ENCODE results near the gene EEFSEC.
A peak's percentile ranks its signal among the peaks of the same experiment; 100 is the strongest.

The EEFSEC gene

DNA sequence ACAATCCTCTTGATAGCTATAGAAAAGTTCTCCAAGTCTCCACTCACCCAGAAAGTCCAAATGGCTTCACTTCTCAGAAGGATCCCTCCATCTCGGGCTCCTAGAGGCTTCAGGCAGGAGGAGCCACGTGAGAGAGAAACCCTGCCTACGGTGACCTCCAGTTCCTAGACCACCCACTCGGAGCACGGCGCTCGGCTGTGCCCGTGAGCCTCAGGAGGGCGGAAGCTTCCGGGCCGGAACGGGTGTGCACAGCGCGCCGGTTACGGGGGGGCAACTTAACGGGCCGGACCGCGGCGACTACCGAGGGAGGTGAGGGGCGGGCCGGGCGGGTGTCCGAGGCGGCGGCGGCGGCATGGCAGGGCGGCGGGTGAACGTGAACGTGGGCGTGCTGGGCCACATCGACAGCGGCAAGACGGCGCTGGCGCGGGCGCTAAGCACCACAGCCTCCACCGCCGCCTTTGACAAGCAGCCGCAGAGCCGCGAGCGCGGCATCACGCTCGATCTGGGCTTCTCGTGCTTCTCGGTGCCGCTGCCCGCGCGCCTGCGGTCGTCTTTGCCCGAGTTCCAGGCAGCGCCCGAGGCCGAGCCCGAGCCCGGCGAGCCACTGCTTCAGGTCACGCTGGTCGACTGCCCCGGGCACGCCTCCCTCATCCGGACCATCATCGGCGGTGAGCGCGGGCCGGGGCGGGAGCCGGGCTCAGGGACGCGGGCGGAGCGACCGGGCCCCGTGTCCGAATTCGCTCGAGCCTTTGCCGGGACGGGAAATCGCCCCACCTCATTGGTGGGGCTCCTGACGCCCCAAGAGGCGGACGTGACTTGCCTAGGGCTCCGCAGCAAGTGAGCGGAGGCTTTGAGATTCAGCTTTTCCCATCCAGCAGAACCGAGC lies at the start of gene EEFSEC:
Gene EEFSEC, plus strand, starts transcription at position 326 of the 886 bp plus-strand sequence. Its CDS starts 27 bp downstream, at position 353.
- DNase-seq (ENCODE audit: low read depth): peak; percentile 76

- DNase-seq (ENCODE audit: low read depth): no peak
These were observed 45.4 kb upstream of the EEFSEC start for GRCh38 chr3:128107834-128108233.

DNA sequence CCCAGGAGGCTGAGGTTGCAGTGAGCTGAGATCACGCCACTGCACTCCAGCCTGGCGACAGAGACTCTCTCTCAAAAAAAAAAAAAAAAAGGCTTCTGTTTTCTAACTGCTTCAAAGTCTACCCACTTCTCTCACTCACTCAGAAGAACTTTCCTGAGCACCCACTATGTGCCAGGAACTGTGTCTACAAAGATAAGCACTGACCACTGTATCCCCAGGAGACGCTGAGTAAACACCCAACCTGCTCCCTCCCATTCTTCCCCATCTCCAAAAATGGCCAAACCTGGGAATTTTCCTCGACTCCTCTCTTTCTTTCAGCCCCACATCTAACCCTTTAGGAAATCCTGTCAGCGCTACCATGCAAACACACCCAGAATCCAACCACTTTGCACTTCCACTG lies 42.1 kb upstream of the EEFSEC start:
- DNase-seq (ENCODE audit: low read depth): no peak

DNA sequence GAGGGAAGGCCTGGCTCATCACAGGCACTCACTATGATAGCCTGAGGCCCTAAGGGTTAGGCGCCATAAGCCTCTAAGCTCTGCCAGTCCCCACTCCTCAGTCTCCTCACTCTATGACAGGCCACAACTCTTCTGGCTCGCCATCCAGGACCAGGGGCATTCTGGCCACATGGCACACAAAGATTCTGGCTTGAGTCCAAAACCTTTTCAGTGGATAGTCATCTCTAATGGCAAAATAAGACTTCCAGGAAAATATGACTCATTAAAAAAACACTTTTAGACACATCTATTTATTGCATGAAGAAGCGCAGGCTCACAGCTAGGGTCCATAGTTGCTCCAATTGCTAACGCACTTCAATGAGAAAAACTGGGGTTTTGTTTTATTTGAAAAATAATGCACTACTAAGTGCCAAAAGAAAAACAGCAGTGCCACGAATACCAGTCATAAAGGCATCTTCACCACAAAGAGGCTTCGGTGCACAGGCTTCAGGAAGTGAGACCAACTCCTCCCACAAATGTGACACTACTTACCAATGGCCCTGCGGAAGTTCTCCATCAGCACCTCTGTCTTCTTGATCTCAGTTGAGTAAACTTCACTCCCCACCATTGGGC lies 40.8 kb upstream of the EEFSEC start:
- peak; percentile 88 for DNase-seq (ENCODE audit: low read depth)

GRCh38 chr3:128113817-128114794 lies 39.2 kb upstream of the EEFSEC start:
- no peak for DNase-seq (ENCODE audit: low read depth)

DNA sequence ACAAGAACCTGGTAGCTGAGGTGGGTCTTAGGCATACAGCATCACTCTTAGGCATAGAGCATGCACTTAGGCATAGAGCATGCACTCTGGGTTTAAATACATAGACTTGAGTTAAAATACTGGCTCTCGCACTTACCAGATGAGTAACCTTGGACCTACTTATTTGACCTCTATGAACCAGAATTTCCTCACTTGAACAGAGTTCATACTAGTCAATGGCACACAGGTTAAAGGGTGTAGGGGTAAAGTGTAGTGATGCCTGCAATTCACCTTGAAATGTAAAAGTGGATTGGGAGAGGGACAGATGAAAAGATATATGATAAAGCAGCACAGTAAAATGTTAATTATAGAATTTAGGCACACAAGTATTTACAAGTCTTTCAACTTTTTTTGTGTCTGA lies 31.3 kb upstream of the EEFSEC start:
- DNase-seq (ENCODE audit: low read depth): no peak

GRCh38 chr3:128123156-128123537 lies 30.1 kb upstream of the EEFSEC start:
- DNase-seq (ENCODE audit: low read depth): no peak

- peak; percentile 98 for DNase-seq (ENCODE audit: low read depth)
These were observed 29.5 kb upstream of the EEFSEC start, which contains the start of gene RUVBL1 for GRCh38 chr3:128123538-128124368. TSS of gene RUVBL1 (minus strand) at chr3:128123812. CDS start at chr3:128123724, 88 bp downstream.

DNA sequence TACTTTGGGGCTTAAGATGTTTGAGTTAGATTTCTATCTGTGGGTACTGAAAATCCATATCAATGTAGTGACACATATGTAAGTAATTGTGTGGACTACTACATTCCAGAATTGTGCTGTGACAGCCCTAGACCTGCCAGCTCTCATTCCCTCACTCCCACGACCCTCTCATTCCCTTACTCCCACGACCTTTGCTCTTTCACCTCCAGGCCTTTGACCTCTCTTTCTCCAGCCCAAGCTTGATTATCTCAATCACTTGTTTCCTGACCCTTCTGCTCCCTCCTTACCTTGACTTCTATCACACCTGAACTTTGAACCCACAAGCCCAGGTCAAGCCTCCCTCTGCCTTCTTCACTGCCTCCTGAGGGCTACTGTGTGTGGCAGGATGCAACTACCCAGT lies 26.0 kb upstream of the EEFSEC start:
- DNase-seq (ENCODE audit: low read depth): no peak

GRCh38 chr3:128128251-128128650 lies 25.0 kb upstream of the EEFSEC start:
- DNase-seq (ENCODE audit: low read depth): no peak

- no peak for DNase-seq (ENCODE audit: low read depth)
These were observed 21.2 kb upstream of the EEFSEC start for GRCh38 chr3:128131897-128132646.

- peak; percentile 62 for DNase-seq (ENCODE audit: low read depth)
These were observed 19.9 kb upstream of the EEFSEC start for GRCh38 chr3:128133273-128133883.

DNA sequence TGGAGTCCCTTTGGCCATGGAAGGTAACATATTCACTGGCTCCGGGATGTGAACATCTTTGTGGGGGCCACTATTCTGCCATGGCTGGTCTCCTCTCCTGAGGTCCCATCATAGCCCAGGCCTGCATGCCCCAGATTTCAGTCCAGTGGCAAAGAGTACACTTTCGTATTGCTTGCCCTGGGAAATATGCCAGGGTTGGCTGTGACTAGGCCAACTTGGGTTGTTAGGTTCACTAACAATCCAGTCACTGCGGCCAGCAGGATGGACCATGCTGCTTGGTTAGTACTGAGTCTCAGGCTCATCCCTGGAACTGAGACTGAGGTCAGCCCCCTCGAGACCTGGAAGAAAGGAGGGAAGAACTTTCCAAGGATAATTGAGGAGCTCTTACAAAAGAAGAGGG lies 9.8 kb upstream of the EEFSEC start:
- no peak for DNase-seq (ENCODE audit: low read depth)

DNA sequence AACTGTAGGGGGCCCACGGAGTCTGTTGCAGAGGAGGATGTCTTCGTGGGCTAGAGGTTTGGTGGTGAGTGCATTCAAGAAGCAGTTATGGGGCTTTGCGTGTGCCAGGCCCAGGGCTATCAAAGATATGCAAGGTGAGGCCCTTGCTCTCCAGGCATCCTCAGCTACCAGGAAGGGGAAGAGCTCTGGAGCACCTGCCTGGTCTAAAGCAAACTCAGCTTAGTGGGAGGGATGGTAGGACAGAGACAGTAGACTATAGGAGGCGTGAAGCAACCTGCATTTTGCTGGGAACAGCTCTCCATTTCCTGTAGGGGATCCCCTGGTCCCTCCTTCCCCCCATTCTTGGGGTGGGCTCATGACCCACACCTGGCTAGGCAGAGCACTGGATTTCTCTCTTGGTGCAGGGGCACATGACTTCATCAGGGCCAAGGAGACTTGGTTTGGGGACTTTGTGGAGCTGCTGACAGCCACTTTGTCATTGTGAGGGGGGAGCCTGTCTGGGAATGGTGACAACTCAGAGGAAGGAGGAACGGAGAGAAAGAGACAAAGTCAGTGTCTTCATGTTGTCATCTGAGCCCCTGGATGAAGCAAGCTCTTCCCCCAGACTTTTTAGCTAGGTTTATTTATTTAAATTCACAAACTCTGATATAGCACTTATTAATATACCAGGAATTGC lies 8.6 kb upstream of the EEFSEC start:
- DNase-seq (ENCODE audit: low read depth): no peak

- no peak for DNase-seq (ENCODE audit: low read depth)
These were observed 8.0 kb upstream of the EEFSEC start for GRCh38 chr3:128145279-128145678.

DNA sequence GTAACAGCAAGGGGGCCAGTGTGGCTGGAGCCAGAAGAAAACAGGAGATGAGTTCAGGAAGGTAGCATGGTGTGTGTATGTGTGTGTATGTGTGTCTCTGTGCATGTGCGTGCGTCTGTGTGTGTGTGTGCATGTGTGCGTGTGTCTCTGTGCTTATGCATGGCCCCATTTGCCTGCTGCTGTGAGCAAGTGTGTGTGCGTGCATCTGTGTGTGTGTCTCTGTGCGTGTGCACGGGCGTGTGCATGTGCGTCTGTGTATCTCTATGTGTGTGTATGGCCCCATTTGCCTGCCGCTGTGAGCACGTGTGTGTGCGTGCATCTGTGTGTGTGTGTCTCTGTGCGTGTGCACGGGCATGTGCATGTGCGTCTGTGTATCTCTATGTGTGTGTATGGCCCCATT lies 7.1 kb upstream of the EEFSEC start:
- DNase-seq (ENCODE audit: low read depth): no peak

DNA sequence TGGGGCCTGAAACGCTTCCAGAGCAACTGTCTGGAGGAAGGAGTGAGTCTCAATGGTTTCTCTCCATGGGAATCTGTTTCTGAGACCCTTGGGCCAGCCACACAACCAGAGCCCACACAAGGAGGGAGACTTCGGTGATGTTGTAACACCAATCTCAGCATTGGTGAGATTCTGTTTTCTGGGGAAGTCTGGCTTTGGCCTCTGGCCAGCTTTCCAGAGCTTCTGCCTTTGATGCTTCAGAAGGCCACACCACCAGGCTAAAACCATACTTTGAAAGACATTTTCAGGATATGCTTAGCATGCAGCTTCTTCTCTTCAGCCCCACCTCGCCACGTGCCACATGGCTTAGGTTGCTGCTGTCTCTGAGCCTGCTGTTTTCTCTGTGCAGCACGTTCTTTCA lies 3.6 kb upstream of the EEFSEC start:
- DNase-seq (ENCODE audit: low read depth): no peak

GRCh38 chr3:128151758-128152274 lies 1.5 kb upstream of the EEFSEC start:
- DNase-seq (ENCODE audit: low read depth): no peak

DNA sequence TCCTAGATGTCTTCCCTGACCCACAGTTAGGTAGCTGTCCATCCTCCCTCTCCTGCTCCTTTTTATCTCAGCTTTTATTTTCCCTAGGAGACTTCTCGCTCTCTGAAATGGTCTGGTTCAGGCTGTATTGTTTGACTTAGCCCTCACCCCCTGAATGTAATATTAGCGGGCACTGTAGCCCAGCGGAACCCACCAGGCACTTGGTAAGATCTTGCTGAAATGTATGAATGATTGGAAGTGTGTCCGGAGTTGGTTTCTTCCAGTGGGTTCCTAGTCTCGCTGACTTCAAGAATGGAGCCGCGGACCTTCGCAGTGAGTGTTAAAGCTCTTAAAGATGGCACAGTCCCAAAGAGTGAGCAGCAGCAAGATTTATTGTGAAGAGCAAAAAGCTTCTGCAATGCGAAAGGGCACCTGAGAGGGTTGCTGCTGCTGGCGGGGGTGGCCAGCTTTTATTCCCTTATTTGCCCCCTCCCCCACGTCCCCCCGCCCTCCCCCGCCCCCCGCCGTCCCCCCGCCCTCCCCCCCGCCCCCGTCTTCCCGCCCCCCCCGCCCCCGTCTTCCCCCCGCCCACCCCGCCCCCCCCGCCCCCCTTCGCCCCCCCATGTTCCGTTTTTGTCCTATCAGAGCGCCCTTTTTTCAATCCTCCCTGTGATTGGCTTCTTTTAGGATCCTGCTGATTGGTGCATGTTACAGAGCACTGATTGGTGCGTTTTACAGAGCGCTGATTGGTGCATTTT lies 694 bp upstream of the EEFSEC start:
- peak; percentile 58 for DNase-seq (ENCODE audit: low read depth)
